ENCODE measurements around the gene DNAJC30. TPM values are rescaled to one million over a fixed set of nuclear protein-coding genes. Genes with fewer than 3 reads are reported as not detected.
"Not testable (repeated sequence)": the region's sequence is repeated elsewhere in the genome, so short reads cannot be mapped to it uniquely, and the experiment has no call there.

DNAJC30 gene
- total RNA-seq, 2 donors from 2014 or later, result 8.9 to 11.1 TPM

DNA sequence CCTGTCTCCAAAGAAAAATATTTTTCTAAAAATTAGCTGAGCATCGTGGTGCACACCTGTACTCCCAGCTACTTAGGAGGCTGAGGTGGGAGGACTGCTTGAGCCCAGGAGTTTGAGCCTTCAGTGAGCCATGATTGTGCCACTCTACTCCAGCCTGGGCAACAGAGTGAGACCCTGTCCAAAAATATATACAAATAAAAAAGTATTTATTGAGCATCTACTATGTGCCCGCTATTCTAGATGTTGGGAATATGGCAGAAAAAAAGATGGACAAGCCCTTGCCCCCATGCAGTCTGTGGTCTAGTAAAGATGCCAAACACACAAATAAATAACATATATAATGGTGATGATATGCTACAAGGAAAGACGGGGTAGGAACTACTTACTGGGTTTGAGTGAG lies 40.6 kb upstream of the DNAJC30 start:
- WGBS, 2 experiments (ENCODE audit: insufficient coverage in 1 of 2, insufficient read length in 1 of 2), result 87% methylated on average over 1 of the region's 3 CpGs; no CpG with 5 or more reads in 1 of the 2 experiments
- Mint-ChIP-seq H3K36me3 (ENCODE audit: low read depth) (no peaks in the 10 kb centered on the region), H3K27me3 (ENCODE audit: insufficient read depth) (peaks cover 25% of the 10 kb centered on the region), H3K27ac (no peak overlapping the region), H3K9me3 (no peaks in the 10 kb centered on the region), H3K4me1 (peaks cover 2% of the 10 kb centered on the region), H3K4me3 (no peak overlapping the region)
- Histone ChIP-seq H3K27ac (ENCODE audit: low read depth, low read length) (no peak overlapping the region), H3K9ac (ENCODE audit: extremely low read depth, low read length, poor library complexity, severe bottlenecking) (no peak overlapping the region), H3K4me1 (ENCODE audit: control insufficient read depth, insufficient read depth, low read length) (no peaks in the 10 kb centered on the region), H3K27me3 (ENCODE audit: control insufficient read depth, insufficient read depth, low read length, poor library complexity, severe bottlenecking) (peaks cover 11% of the 10 kb centered on the region), H3K9me3 (ENCODE audit: control insufficient read depth, low read length) (no peaks in the 10 kb centered on the region), H3K4me3 (ENCODE audit: low read length) (no peak overlapping the region), H3K36me3 (ENCODE audit: control insufficient read depth, insufficient read depth, low read length) (no peaks in the 10 kb centered on the region)
- no peak for DNase-seq
- TF ChIP-seq, protein P1, sequence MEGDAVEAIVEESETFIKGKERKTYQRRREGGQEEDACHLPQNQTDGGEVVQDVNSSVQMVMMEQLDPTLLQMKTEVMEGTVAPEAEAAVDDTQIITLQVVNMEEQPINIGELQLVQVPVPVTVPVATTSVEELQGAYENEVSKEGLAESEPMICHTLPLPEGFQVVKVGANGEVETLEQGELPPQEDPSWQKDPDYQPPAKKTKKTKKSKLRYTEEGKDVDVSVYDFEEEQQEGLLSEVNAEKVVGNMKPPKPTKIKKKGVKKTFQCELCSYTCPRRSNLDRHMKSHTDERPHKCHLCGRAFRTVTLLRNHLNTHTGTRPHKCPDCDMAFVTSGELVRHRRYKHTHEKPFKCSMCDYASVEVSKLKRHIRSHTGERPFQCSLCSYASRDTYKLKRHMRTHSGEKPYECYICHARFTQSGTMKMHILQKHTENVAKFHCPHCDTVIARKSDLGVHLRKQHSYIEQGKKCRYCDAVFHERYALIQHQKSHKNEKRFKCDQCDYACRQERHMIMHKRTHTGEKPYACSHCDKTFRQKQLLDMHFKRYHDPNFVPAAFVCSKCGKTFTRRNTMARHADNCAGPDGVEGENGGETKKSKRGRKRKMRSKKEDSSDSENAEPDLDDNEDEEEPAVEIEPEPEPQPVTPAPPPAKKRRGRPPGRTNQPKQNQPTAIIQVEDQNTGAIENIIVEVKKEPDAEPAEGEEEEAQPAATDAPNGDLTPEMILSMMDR (conservative IDR thresholded peaks at IDR 0.05), result no peak

DNA sequence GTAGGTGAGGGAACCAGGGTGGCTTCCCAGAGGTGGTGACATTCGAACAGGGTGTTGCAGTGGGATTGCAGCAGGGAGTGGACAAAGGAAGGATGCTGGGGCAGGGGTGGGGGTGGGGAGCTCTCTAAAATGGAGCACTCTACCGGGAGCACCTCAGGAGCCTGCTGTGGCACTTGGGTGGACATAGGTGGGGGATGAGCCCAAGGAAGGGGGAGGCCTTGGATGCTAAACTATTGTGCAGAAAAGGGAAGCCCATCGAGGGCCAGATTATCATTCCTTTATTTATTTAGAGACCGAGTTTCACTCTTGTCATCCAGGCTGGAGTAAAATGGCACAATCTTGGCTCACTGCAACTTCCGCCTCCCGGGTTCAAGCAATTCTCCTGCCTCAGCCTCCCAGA lies 39.5 kb upstream of the DNAJC30 start:
- Mint-ChIP-seq H3K4me1 (no peaks in the 10 kb centered on the region), H3K4me3 (no peak overlapping the region), H3K36me3 (ENCODE audit: low read depth) (no peaks in the 10 kb centered on the region), H3K27ac (no peak overlapping the region), H3K9me3 (no peaks in the 10 kb centered on the region), H3K27me3 (ENCODE audit: insufficient read depth) (peaks cover 33% of the 10 kb centered on the region)
- peaks cover 19% of the 10 kb centered on the region for H3K27me3 ChIP-seq (ENCODE audit: control insufficient read depth, insufficient read depth, low read length, poor library complexity, severe bottlenecking)
- H3K9me3 ChIP-seq (ENCODE audit: control insufficient read depth, low read length), result no peaks in the 10 kb centered on the region
- DNase-seq, result no peak
- TF ChIP-seq, protein P1 (conservative IDR thresholded peaks at IDR 0.05), result no peak
- WGBS, 2 experiments (ENCODE audit: insufficient coverage in 1 of 2, insufficient read length in 1 of 2), result 85 to 97% methylated on average over 4 to 6 of the region's 6 CpGs
- no peak overlapping the region for H3K4me3 ChIP-seq (ENCODE audit: low read length)
- H3K9ac ChIP-seq (ENCODE audit: extremely low read depth, low read length, poor library complexity, severe bottlenecking), result no peak overlapping the region
- H3K36me3 ChIP-seq (ENCODE audit: control insufficient read depth, insufficient read depth, low read length), result no peaks in the 10 kb centered on the region
- H3K27ac ChIP-seq (ENCODE audit: low read depth, low read length), result no peak overlapping the region
- H3K4me1 ChIP-seq (ENCODE audit: control insufficient read depth, insufficient read depth, low read length), result peaks cover 4% of the 10 kb centered on the region

DNA sequence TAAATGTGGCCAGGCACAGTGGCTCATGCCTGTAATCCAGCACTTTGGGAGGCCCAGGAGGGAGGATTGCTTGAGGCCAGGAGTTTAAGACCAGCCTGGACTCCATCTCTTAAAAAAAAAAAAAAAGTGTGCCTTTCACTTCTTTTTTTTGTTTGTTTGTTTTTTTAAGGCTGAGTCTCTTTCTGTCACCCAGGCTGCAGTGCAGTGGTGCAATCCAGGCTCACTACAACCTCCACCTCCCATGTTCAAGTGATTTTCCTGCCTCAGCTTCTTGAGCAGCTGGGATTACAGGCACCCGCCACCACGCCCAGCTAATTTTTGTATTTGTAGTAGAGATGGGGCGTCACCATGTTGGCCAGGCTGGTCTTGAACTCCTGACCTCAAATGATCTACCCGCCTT lies 38.9 kb upstream of the DNAJC30 start:
- not testable (repeated sequence) for DNase-seq; H3K4me1 ChIP-seq (ENCODE audit: control insufficient read depth, insufficient read depth, low read length); H3K4me1 Mint-ChIP-seq; H3K9ac ChIP-seq (ENCODE audit: extremely low read depth, low read length, poor library complexity, severe bottlenecking); H3K9me3 Mint-ChIP-seq; H3K27ac Mint-ChIP-seq; H3K4me3 Mint-ChIP-seq; H3K36me3 Mint-ChIP-seq (ENCODE audit: low read depth); H3K9me3 ChIP-seq (ENCODE audit: control insufficient read depth, low read length); H3K4me3 ChIP-seq (ENCODE audit: low read length); H3K36me3 ChIP-seq (ENCODE audit: control insufficient read depth, insufficient read depth, low read length); H3K27ac ChIP-seq (ENCODE audit: low read depth, low read length)
- H3K27me3 Mint-ChIP-seq (ENCODE audit: insufficient read depth), result peaks cover 36% of the 10 kb centered on the region
- H3K27me3 ChIP-seq (ENCODE audit: control insufficient read depth, insufficient read depth, low read length, poor library complexity, severe bottlenecking), result peaks cover 19% of the 10 kb centered on the region
- WGBS, 2 experiments (ENCODE audit: insufficient coverage in 1 of 2, insufficient read length in 1 of 2), result 82% methylated on average over 2 to 4 of the region's 4 CpGs

DNA sequence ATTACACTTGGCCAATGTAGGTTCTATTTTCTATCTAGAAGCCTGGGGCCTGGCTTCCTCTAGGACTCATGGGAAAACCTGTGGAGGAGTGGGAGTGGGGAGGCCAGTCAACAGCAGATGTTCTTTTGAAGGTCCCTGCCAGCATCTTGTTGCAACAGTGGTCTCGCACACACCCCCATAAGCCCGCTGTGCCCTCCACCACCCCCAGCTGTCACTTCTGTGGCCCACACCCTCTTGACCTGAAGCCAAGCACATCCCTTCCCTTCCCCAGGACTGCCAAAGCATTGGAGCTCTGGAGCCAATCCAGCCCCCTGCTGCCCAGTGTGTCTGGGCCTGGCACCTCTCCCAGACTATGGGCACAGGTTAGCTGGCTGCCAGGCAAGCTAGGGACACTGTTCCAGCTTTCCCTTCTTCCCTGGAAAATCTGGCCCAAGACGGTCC lies 38.1 kb upstream of the DNAJC30 start:
- Histone ChIP-seq H3K27me3 (ENCODE audit: control insufficient read depth, insufficient read depth, low read length, poor library complexity, severe bottlenecking) (peaks cover 19% of the 10 kb centered on the region), H3K27ac (ENCODE audit: low read depth, low read length) (no peak overlapping the region), H3K9ac (ENCODE audit: extremely low read depth, low read length, poor library complexity, severe bottlenecking) (no peak overlapping the region), H3K36me3 (ENCODE audit: control insufficient read depth, insufficient read depth, low read length) (no peaks in the 10 kb centered on the region), H3K4me3 (ENCODE audit: low read length) (no peak overlapping the region), H3K9me3 (ENCODE audit: control insufficient read depth, low read length) (no peaks in the 10 kb centered on the region), H3K4me1 (ENCODE audit: control insufficient read depth, insufficient read depth, low read length) (peaks cover 4% of the 10 kb centered on the region)
- H3K9me3 Mint-ChIP-seq, result no peaks in the 10 kb centered on the region
- H3K4me3 Mint-ChIP-seq, result no peak overlapping the region
- 82 to 85% methylated on average over 2 to 3 of the region's 3 CpGs for WGBS, 2 experiments (ENCODE audit: insufficient coverage in 1 of 2, insufficient read length in 1 of 2)
- no peaks in the 10 kb centered on the region for H3K4me1 Mint-ChIP-seq
- peaks cover 36% of the 10 kb centered on the region for H3K27me3 Mint-ChIP-seq (ENCODE audit: insufficient read depth)
- DNase-seq, result no peak
- TF ChIP-seq, protein P1 (conservative IDR thresholded peaks at IDR 0.05), result no peak
- no peak overlapping the region for H3K27ac Mint-ChIP-seq
- no peaks in the 10 kb centered on the region for H3K36me3 Mint-ChIP-seq (ENCODE audit: low read depth)

DNA sequence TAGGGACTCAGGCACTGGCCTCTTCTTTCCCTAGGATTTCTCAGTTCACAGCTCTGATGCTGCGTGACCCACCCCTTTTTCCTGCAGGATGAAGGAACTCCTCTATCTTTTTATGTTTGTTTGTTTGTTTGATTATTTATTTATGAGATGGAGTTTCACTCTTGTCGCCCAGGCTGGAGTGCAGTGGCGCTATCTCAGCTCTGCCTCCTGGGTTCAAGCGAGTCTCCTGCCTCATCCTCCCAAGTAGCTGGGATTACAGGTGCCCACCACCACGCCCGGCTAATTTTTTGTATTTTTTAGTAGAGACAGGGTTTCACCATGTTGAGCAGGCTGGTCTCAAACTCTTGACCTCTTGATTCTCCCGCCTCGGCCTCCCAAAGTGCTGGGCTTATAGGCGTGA lies 37.2 kb upstream of the DNAJC30 start:
- not testable (repeated sequence) for H3K9me3 Mint-ChIP-seq; H3K9me3 ChIP-seq (ENCODE audit: control insufficient read depth, low read length); DNase-seq; H3K36me3 ChIP-seq (ENCODE audit: control insufficient read depth, insufficient read depth, low read length); H3K27ac Mint-ChIP-seq; H3K4me1 ChIP-seq (ENCODE audit: control insufficient read depth, insufficient read depth, low read length); H3K27ac ChIP-seq (ENCODE audit: low read depth, low read length); H3K9ac ChIP-seq (ENCODE audit: extremely low read depth, low read length, poor library complexity, severe bottlenecking); H3K4me3 ChIP-seq (ENCODE audit: low read length); H3K4me1 Mint-ChIP-seq; H3K36me3 Mint-ChIP-seq (ENCODE audit: low read depth)
- WGBS, 2 experiments (ENCODE audit: insufficient coverage in 1 of 2, insufficient read length in 1 of 2), result 93% methylated on average over 8 to 9 of the region's 9 CpGs
- Mint-ChIP-seq H3K4me3 (peak overlapping the region; percentile 60), H3K27me3 (ENCODE audit: insufficient read depth) (peaks cover 36% of the 10 kb centered on the region)
- H3K27me3 ChIP-seq (ENCODE audit: control insufficient read depth, insufficient read depth, low read length, poor library complexity, severe bottlenecking), result peaks cover 19% of the 10 kb centered on the region
